Fibroblast of lung (primary cell): Measurements from ENCODE around the gene FCHSD1. TPM values are rescaled to one million over a fixed set of nuclear protein-coding genes. Genes with fewer than 3 reads are reported as not detected.

Experiments
- DNase-seq, 2 donors: peaks; one replicate each; pipeline versions ENCODE4 v3.0.0 to v3.0.0-alpha.2; 2010; ENCODE audit warnings: low read depth in 2 of 2
- H2AFZ ChIP-seq: 2 replicates; pipeline ENCODE4 v1.5.1; 2012; ENCODE audit warnings: low read length, control low read depth, inconsistent platforms
- H3K27ac ChIP-seq: 2 replicates; pipeline ENCODE4 v1.5.1; 2011; ENCODE audit warnings: low read length, control low read depth; ENCODE audit not compliant: insufficient read depth
- H3K27me3 ChIP-seq: 2 replicates; pipeline ENCODE4 v1.5.1; 2011; ENCODE audit warnings: mild to moderate bottlenecking, low read length; ENCODE audit not compliant: control insufficient read depth, insufficient read depth
- H3K36me3 ChIP-seq: 2 replicates; pipeline ENCODE4 v1.5.1; 2011; ENCODE audit warnings: low read length; ENCODE audit not compliant: control insufficient read depth, insufficient read depth
- H3K4me1 ChIP-seq: 2 replicates; pipeline ENCODE4 v1.5.1; 2011; ENCODE audit warnings: low read length; ENCODE audit not compliant: control insufficient read depth, insufficient read depth; ENCODE audit errors: extremely low read depth
- H3K4me2 ChIP-seq: 2 replicates; pipeline ENCODE4 v1.5.1; 2011; ENCODE audit warnings: low read length, control low read depth; ENCODE audit not compliant: insufficient read depth; ENCODE audit errors: extremely low read depth
- H3K4me3 ChIP-seq, 4 experiments: fragments of 200-600 bp in 1 of 4; sonication (generic) in 1 of 4; replicated peaks in 1 of 4; 2 replicates each; pipeline ENCODE4 v1.5.1; 2011 to 2016; ENCODE audit warnings: low read length in 4 of 4, low read depth in 3 of 4, mild to moderate bottlenecking in 3 of 4, control low read depth in 2 of 4, inconsistent platforms in 1 of 4, mixed read lengths in 1 of 4; ENCODE audit not compliant: insufficient read depth in 1 of 4; ENCODE audit errors: control extremely low read depth in 1 of 4
- H3K79me2 ChIP-seq: 2 replicates; pipeline ENCODE4 v1.5.1; 2012; ENCODE audit warnings: mild to moderate bottlenecking, low read length, inconsistent platforms; ENCODE audit not compliant: control insufficient read depth, insufficient read depth
- H3K9ac ChIP-seq: 2 replicates; pipeline ENCODE4 v1.5.1; 2011; ENCODE audit warnings: mild to moderate bottlenecking, low read length, control low read depth; ENCODE audit not compliant: insufficient read depth
- H3K9me3 ChIP-seq: 2 replicates; pipeline ENCODE4 v1.5.1; 2012; ENCODE audit warnings: low read depth, low read length; ENCODE audit not compliant: control insufficient read depth, insufficient read depth
- H4K20me1 ChIP-seq: 2 replicates; pipeline ENCODE4 v1.5.1; 2011; ENCODE audit warnings: low read length; ENCODE audit not compliant: control insufficient read depth, insufficient read depth; ENCODE audit errors: extremely low read depth
- EZH2 ChIP-seq: IDR thresholded peaks from 2 replicates; pipeline ENCODE4 v1.5.1; 2012; ENCODE audit warnings: low read length, control low read depth, mild to moderate bottlenecking; ENCODE audit errors: missing control alignments
- polyA plus RNA-seq, 2 donors: library from polyadenylated mRNA; depleted of rRNA in 1 of 2; stranded (reverse) in 1 of 2; unstranded in 1 of 2; fragments of >200 nt; gene quantifications; 2 replicates each; pipeline ENCODE4 v1.2.1, GENCODE V29; 2011 to 2012; ENCODE audit warnings: missing spikeins in 1 of 2
- total RNA-seq: library from RNA; depleted of rRNA; stranded (reverse); fragments of >200 nt; gene quantifications from 2 replicates; pipeline ENCODE4 v1.2.1, GENCODE V29; 2014
- TF ChIP-seq, protein P1 (sequence below), 2 donors: IDR thresholded peaks in 1 of 2; conservative IDR thresholded peaks in 1 of 2; 1 replicate in 1 of 2; 2 replicates in 1 of 2; pipeline ENCODE4 v1.5.1; 2011 to 2012; ENCODE audit warnings: low read length in 2 of 2, control low read depth in 1 of 2, inconsistent platforms in 1 of 2, low read depth in 1 of 2, mild to moderate bottlenecking in 1 of 2

Gene FCHSD1
- total and polyA plus RNA-seq, 2 donors (not counting 1 experiment from before 2014, with no cell fraction given), result 19.1 to 25.6 TPM

DNA sequence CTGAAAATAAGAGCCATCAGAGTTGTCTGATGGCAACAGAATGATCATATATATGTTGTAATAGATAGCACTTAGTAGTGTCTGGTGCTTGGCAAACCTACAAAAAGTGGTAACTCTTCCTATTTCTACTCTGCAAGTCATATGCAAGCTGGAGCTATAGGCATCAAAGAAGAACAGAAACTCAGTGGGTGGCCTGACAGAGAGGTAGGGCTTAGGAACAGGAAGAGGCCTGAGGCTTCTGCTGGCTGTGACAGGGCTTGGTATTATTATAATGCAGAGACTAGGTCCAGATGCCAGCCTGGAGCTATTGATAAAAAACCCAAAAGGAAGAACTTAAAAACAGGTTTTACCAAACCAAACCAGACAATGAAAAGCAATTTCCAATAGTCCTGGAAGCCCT lies 28.0 kb downstream of the FCHSD1 start:
- TF ChIP-seq, protein P1, sequence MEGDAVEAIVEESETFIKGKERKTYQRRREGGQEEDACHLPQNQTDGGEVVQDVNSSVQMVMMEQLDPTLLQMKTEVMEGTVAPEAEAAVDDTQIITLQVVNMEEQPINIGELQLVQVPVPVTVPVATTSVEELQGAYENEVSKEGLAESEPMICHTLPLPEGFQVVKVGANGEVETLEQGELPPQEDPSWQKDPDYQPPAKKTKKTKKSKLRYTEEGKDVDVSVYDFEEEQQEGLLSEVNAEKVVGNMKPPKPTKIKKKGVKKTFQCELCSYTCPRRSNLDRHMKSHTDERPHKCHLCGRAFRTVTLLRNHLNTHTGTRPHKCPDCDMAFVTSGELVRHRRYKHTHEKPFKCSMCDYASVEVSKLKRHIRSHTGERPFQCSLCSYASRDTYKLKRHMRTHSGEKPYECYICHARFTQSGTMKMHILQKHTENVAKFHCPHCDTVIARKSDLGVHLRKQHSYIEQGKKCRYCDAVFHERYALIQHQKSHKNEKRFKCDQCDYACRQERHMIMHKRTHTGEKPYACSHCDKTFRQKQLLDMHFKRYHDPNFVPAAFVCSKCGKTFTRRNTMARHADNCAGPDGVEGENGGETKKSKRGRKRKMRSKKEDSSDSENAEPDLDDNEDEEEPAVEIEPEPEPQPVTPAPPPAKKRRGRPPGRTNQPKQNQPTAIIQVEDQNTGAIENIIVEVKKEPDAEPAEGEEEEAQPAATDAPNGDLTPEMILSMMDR (conservative IDR thresholded peaks at IDR 0.05 in 1 of 2, IDR thresholded peaks at IDR 0.05 in 1 of 2; ENCODE audit: low read depth in 1 of 2, low read length in 2 of 2), result no peak
- TF ChIP-seq EZH2, result no peak
- Histone ChIP-seq H3K36me3 (peaks cover 12% of the 10 kb centered on the region), H3K27ac (no peak overlapping the region), H4K20me1 (no peaks in the 10 kb centered on the region), H3K4me1 (no peaks in the 10 kb centered on the region), H3K79me2 (peaks cover 4% of the 10 kb centered on the region), H3K4me2 (no peak overlapping the region), H3K27me3 (no peaks in the 10 kb centered on the region), H3K4me3 (no peak overlapping the region), H3K9ac (no peak overlapping the region), H2AFZ (no peak overlapping the region), H3K9me3 (no peaks in the 10 kb centered on the region)
- DNase-seq, result no peak

DNA sequence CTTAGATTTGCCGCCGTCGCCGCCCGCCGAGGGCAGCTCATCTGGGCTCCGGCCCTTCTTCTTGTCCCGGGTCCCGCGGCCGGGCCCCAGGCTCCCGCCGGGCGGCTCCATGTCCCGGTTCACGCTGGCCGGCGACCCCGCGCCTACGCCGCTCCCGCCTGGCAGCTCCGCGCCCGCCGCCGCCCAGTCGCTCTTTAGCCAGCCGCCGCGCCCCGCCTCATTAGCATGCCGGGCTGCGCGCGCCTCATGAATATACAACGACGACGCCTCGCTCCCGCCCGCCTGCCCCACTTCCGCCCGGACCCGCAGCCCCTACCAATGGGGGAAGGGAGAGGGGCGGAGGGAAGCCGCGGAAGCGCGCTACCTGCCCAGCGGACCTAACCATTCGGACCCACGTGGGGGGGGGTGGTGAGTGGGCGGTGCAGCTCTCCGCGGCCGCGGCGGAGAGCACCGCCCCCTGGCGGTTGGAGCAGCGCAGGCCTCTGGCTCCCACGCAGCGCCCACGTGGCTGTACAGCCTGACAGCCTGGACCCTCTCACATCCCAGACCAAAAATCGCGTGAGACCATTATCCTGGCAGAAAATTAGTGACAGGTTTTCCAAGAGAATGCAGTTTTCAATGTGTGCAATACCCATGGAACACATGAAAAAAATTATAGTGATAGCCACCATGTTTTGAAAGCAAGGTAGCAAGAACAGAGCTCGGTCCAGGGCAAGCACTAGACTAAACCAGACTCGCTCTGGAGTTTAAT lies 32.2 kb downstream of the FCHSD1 start, which contains the start of gene DIAPH1:
Gene DIAPH1 (minus strand): TSS at position 197 of the 751 bp plus-strand sequence. CDS start 86 bp downstream, at position 111.
- Histone ChIP-seq H3K9ac (peak within 1 kb of the TSS; percentile 88), H3K36me3 (peaks cover 4% of the 10 kb centered on the region), H2AFZ (peak within 1 kb of the TSS; percentile 47), H3K4me2 (peak within 1 kb of the TSS; percentile 71), H3K79me2 (peaks cover 40% of the 10 kb centered on the region), H3K4me3 (peak within 1 kb of the TSS; percentile 79 to 82 (median 80)), H3K27me3 (no peaks in the 10 kb centered on the region), H3K4me1 (no peaks in the 10 kb centered on the region), H3K9me3 (no peaks in the 10 kb centered on the region), H3K27ac (peak within 1 kb of the TSS; percentile 81), H4K20me1 (no peaks in the 10 kb centered on the region)
- TF ChIP-seq EZH2, result no peak
- TF ChIP-seq, protein P1 (conservative IDR thresholded peaks at IDR 0.05 in 1 of 2, IDR thresholded peaks at IDR 0.05 in 1 of 2; ENCODE audit: low read depth in 1 of 2, low read length in 2 of 2), result peak; percentile 89 to 95
- DNase-seq, result peak; percentile 96

DNA sequence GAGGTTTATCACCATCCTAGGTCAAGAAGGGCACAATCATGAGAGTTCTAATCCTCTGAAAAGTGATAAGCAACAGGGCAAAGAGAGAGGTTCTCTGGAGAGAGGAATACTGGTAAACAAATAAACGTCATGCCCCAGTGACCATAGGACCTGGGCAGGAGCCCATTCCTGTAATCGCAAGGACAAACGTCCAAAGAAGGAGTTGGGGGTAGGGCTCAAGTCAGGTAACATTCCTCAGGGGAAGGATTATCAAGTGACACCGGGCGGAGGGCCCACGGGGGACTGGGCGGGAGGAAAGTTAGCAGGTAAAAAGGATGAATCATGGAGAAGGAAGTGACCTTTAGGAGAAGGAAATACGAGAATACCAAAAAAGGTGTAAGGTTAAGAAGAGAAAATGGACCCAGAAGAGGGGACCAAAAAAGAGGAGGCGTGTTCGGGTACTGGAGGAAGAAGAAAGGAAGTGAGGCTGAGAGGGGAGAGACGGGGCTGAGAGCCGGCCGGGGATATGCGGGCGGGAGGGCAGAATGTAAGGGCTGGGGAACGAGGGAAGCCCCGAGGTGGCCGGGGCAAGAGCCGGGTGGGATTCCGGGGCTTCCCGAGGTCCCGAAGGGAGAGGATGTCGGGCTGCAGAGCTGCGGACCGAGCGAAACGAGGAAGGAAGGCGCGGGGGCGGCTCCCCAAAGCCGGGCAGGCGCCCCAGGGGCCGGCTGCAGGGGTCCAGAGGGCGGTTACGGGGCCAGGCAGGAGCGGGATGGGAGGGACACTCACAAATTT lies 33.0 kb downstream of the FCHSD1 start:
- peaks cover 4% of the 10 kb centered on the region for H3K36me3 ChIP-seq
- no peaks in the 10 kb centered on the region for H3K4me1 ChIP-seq
- peaks cover 45% of the 10 kb centered on the region for H3K79me2 ChIP-seq
- H4K20me1 ChIP-seq, result no peaks in the 10 kb centered on the region
- peak overlapping the region; percentile 81 for H3K27ac ChIP-seq
- no peaks in the 10 kb centered on the region for H3K9me3 ChIP-seq
- peak overlapping the region; percentile 79 to 82 (median 80) for H3K4me3 ChIP-seq
- peak overlapping the region; percentile 47 for H2AFZ ChIP-seq
- no peak for TF ChIP-seq EZH2
- TF ChIP-seq, protein P1 (conservative IDR thresholded peaks at IDR 0.05 in 1 of 2, IDR thresholded peaks at IDR 0.05 in 1 of 2; ENCODE audit: low read depth in 1 of 2, low read length in 2 of 2), result no peak
- DNase-seq, result peak in 1 of 2 donors; percentile 29
- peak overlapping the region; percentile 88 for H3K9ac ChIP-seq
- peak overlapping the region; percentile 71 for H3K4me2 ChIP-seq
- H3K27me3 ChIP-seq, result no peaks in the 10 kb centered on the region
